HG03378 (cell line): Measurements from ENCODE around the gene CHMP1B.
A peak's percentile ranks its signal among the peaks of the same experiment; 100 is the strongest.
"Not testable (repeated sequence)": the region's sequence is repeated elsewhere in the genome, so short reads cannot be mapped to it uniquely, and the experiment has no call there.

Source experiments
- ATAC-seq: cut with Tn5 transposase; IDR thresholded peaks from one replicate; pipeline ENCODE4 v1.9.1; 2021; ENCODE audit warnings: mild to moderate bottlenecking, moderate library complexity; ENCODE audit not compliant: unreplicated experiment

The CHMP1B gene

GRCh38 chr18:11839556-11839955 is 11.7 kb upstream of the CHMP1B start:
- ATAC-seq: no peak

GRCh38 chr18:11840493-11840892 is 10.7 kb upstream of the CHMP1B start:
- ATAC-seq: no peak

- ATAC-seq: no peak
These were observed 8.7 kb upstream of the CHMP1B start for GRCh38 chr18:11842562-11842961.

- ATAC-seq: no peak
These were observed 6.8 kb upstream of the CHMP1B start for GRCh38 chr18:11844436-11844835.

- no peak for ATAC-seq
These were observed 5.6 kb upstream of the CHMP1B start for GRCh38 chr18:11845654-11846053.

GRCh38 chr18:11847811-11848210 is 3.4 kb upstream of the CHMP1B start:
- no peak for ATAC-seq

GRCh38 chr18:11849279-11849678 is 1.9 kb upstream of the CHMP1B start:
- ATAC-seq: no peak

GRCh38 chr18:11849841-11850634 is 1.2 kb upstream of the CHMP1B start:
- ATAC-seq: no peak

- ATAC-seq: peak; percentile 45
These were observed 430 bp upstream of the CHMP1B start for GRCh38 chr18:11850821-11851145.

GRCh38 chr18:11851806-11852337 is 659 bp downstream of the CHMP1B start:
- ATAC-seq: no peak

GRCh38 chr18:11854554-11854953 is 3.3 kb downstream of the CHMP1B start:
- not testable (repeated sequence) for ATAC-seq

- no peak for ATAC-seq
These were observed 6.1 kb downstream of the CHMP1B start for GRCh38 chr18:11857177-11857887.

GRCh38 chr18:11859282-11859830 is 8.1 kb downstream of the CHMP1B start:
- ATAC-seq: no peak

GRCh38 chr18:11859903-11860407 is 8.7 kb downstream of the CHMP1B start:
- no peak for ATAC-seq

- ATAC-seq: no peak
These were observed 9.6 kb downstream of the CHMP1B start for GRCh38 chr18:11860594-11861450.

- ATAC-seq: no peak
These were observed 10.5 kb downstream of the CHMP1B start for GRCh38 chr18:11861583-11862288.

GRCh38 chr18:11862468-11863137 is 11.4 kb downstream of the CHMP1B start:
- no peak for ATAC-seq

- ATAC-seq: no peak
These were observed 13.3 kb downstream of the CHMP1B start for GRCh38 chr18:11864471-11864870.

GRCh38 chr18:11865071-11865470 is 13.9 kb downstream of the CHMP1B start:
- ATAC-seq: no peak

- ATAC-seq: no peak
These were observed 15.1 kb downstream of the CHMP1B start for GRCh38 chr18:11866329-11866728.
